Right ventricle myocardium inferior (tissue), 1 donor: ENCODE data around the gene ZNF761. TPM values are rescaled to one million over a fixed set of nuclear protein-coding genes. Genes with fewer than 3 reads are reported as not detected.
"Not testable (repeated sequence)": the region's sequence is repeated elsewhere in the genome, so short reads cannot be mapped to it uniquely, and the experiment has no call there.

Source experiments
- ATAC-seq: fragments of 200-7000 bp; cut with Tn5 transposase; one replicate; pipeline ENCODE4 v1.9.1; 2020; ENCODE audit warnings: mild to moderate bottlenecking, moderate library complexity
- DNase-seq: peaks from one replicate; pipeline ENCODE4 v3.0.0; 2021; ENCODE audit errors: missing footprints
- intact Hi-C: fragments of 100-400 bp; cut with DNase I; formaldehyde crosslinking; loops from one replicate; pipeline ENCODE4 v1.11.0; 2022
- total RNA-seq: library from RNA; stranded (reverse); fragmentation: NEBNext Ultra II Directional; extraction: Animal tissue kit (Norgen Biotek cat#: 25700); gene quantifications from one replicate; pipeline ENCODE4 v1.2.1, GENCODE V29; 2021
- donor health status: DM: no; HTN: yes; CAD: no; lungs with severe emphysema.

ZNF761 gene
- total RNA-seq, 1 donor from 2014 or later: 3.8 TPM

GRCh38 chr19:53443809-53444208, 12.0 kb downstream of the ZNF761 start:
- intact Hi-C loops, DNase-seq, ATAC-seq: not testable (repeated sequence)

- intact Hi-C loops, DNase-seq, ATAC-seq: not testable (repeated sequence)
These were observed 15.4 kb downstream of the ZNF761 start for GRCh38 chr19:53447196-53447595.

- ATAC-seq (no peak), DNase-seq (no peak)
- intact Hi-C loops: no loop called here
These were observed 24.0 kb downstream of the ZNF761 start for GRCh38 chr19:53455828-53456227.

GRCh38 chr19:53460131-53460721, 28.4 kb downstream of the ZNF761 start:
- ATAC-seq, DNase-seq, intact Hi-C loops: not testable (repeated sequence)

- intact Hi-C loops: no loop called here
- ATAC-seq (no peak), DNase-seq (no peak)
These were observed 30.1 kb downstream of the ZNF761 start for GRCh38 chr19:53461866-53462265.

GRCh38 chr19:53462861-53463260, 31.1 kb downstream of the ZNF761 start:
- ATAC-seq: no peak
- no peak for DNase-seq
- intact Hi-C loops: no loop called here

GRCh38 chr19:53463263-53463662, 31.5 kb downstream of the ZNF761 start:
- no peak for ATAC-seq
- intact Hi-C loops: no loop called here
- DNase-seq: no peak

GRCh38 chr19:53466726-53467484, 35.1 kb downstream of the ZNF761 start:
- DNase-seq (no peak), ATAC-seq (peak; percentile 9)
- intact Hi-C loops: loop anchor here (5.0 kb wide), 1 partner anchor 35 kb away; the partner anchor contains the start of gene ZNF761

GRCh38 chr19:53467485-53468262, 35.9 kb downstream of the ZNF761 start, which contains the start of gene ZNF813:
TSS of gene ZNF813 (plus strand) at chr19:53467733. CDS start at chr19:53483823, 16,090 bp downstream.
- intact Hi-C loops: loop anchor here (5.0 kb wide), 1 partner anchor 35 kb away; the partner anchor contains the start of gene ZNF761
- ATAC-seq: peak; percentile 99
- DNase-seq: peak; percentile 98

- ATAC-seq: not testable (repeated sequence)
- intact Hi-C loops: loop anchor here (5.0 kb wide), 1 partner anchor 36 kb away; the partner anchor contains the start of gene ZNF761
These were observed 36.8 kb downstream of the ZNF761 start for GRCh38 chr19:53468628-53469027.

GRCh38 chr19:53471916-53472315, 40.1 kb downstream of the ZNF761 start:
- intact Hi-C loops: no loop called here
- DNase-seq: no peak
- ATAC-seq: no peak

More at GRCh38 chr19:53468628-53469027, 36.8 kb downstream of the ZNF761 start:
- not testable (repeated sequence) for DNase-seq

- ATAC-seq, intact Hi-C loops, DNase-seq: not testable (repeated sequence)
These were observed 43.0 kb downstream of the ZNF761 start for GRCh38 chr19:53474832-53475231.

- intact Hi-C loops, ATAC-seq, DNase-seq: not testable (repeated sequence)
These were observed 43.7 kb downstream of the ZNF761 start for GRCh38 chr19:53475470-53475869.

- intact Hi-C loops, DNase-seq, ATAC-seq: not testable (repeated sequence)
These were observed 52.0 kb downstream of the ZNF761 start for GRCh38 chr19:53483751-53484150.

GRCh38 chr19:53485046-53486004, 53.5 kb downstream of the ZNF761 start:
- intact Hi-C loops: no loop called here
- no peak for ATAC-seq
- DNase-seq: no peak

GRCh38 chr19:53492153-53492552, 60.4 kb downstream of the ZNF761 start:
- intact Hi-C loops: no loop called here
- DNase-seq (no peak), ATAC-seq (no peak)

- DNase-seq, intact Hi-C loops: not testable (repeated sequence)
These were observed 65.7 kb downstream of the ZNF761 start for GRCh38 chr19:53497311-53498023.

More at GRCh38 chr19:53497311-53498023, 65.7 kb downstream of the ZNF761 start:
- ATAC-seq: not testable (repeated sequence)
